GM23338 (cell line): Measurements from ENCODE around the gene HDAC10. TPM values are rescaled to one million over a fixed set of nuclear protein-coding genes. Genes with fewer than 3 reads are reported as not detected.

ENCODE experiments used
- ATAC-seq: fragments of 200-7000 bp; cut with Tn5 transposase; 3 replicates; pipeline ENCODE4 v1.9.1; 2020
- DNase-seq: peaks from one replicate; pipeline ENCODE4 v3.0.0-alpha.2; 2015; ENCODE audit warnings: low spot score
- H2AFZ ChIP-seq: fragments of 200-600 bp; sonication (generic); 2 replicates; pipeline ENCODE4 v1.8.0; 2016; ENCODE audit warnings: antibody characterized with exemption, mild to moderate bottlenecking, moderate library complexity
- H3F3A ChIP-seq: fragments of 200-600 bp; sonication (generic); replicated peaks from 2 replicates; pipeline ENCODE4 v1.8.0; 2017; ENCODE audit warnings: antibody characterized with exemption, mixed run types, low read depth
- H3K27ac ChIP-seq: fragments of 200-600 bp; sonication (generic); 2 replicates; pipeline ENCODE4 v1.6.1; 2016; ENCODE audit warnings: low read depth
- H3K27me3 ChIP-seq: fragments of 200-600 bp; sonication (generic); 2 replicates; pipeline ENCODE4 v1.8.0; 2016; ENCODE audit warnings: mild to moderate bottlenecking, mixed run types, moderate library complexity; ENCODE audit not compliant: insufficient read depth
- H3K36me3 ChIP-seq: fragments of 200-600 bp; sonication (generic); 2 replicates; pipeline ENCODE4 v1.8.0; 2016; ENCODE audit warnings: mild to moderate bottlenecking; ENCODE audit not compliant: insufficient read depth
- H3K4me1 ChIP-seq: fragments of 200-600 bp; sonication (generic); 2 replicates; pipeline ENCODE4 v1.8.0; 2016; ENCODE audit warnings: mild to moderate bottlenecking, moderate library complexity; ENCODE audit not compliant: insufficient read depth
- H3K4me2 ChIP-seq: fragments of 200-600 bp; sonication (generic); 2 replicates; pipeline ENCODE4 v1.7.1; 2017; ENCODE audit warnings: mixed run types
- H3K4me3 ChIP-seq: fragments of 200-600 bp; sonication (generic); 2 replicates; pipeline ENCODE4 v1.6.1; 2016; ENCODE audit warnings: mixed run types
- H3K79me2 ChIP-seq: fragments of 200-600 bp; sonication (generic); replicated peaks from 2 replicates; pipeline ENCODE4 v1.8.0; 2017; ENCODE audit warnings: mild to moderate bottlenecking; ENCODE audit not compliant: insufficient read depth
- H3K9me2 ChIP-seq: fragments of 200-600 bp; sonication (generic); 2 replicates; pipeline ENCODE4 v1.8.0; 2017; ENCODE audit not compliant: insufficient read depth
- H4K20me1 ChIP-seq: fragments of 200-600 bp; sonication (generic); replicated peaks from 2 replicates; pipeline ENCODE4 v1.8.0; 2017; ENCODE audit warnings: mild to moderate bottlenecking; ENCODE audit not compliant: insufficient read depth
- H3K27ac Mint-ChIP-seq: 2 replicates; pipeline ENCODE4 v1.8.0; 2020; ENCODE audit warnings: inconsistent platforms, mild to moderate bottlenecking, moderate library complexity, mixed read lengths
- H3K27me3 Mint-ChIP-seq: 3 replicates; pipeline ENCODE4 v1.8.0; 2022; ENCODE audit warnings: low read depth, mild to moderate bottlenecking, moderate library complexity, mixed read lengths, inconsistent platforms; ENCODE audit not compliant: insufficient read depth, poor library complexity
- H3K36me3 Mint-ChIP-seq: 3 replicates; pipeline ENCODE4 v1.8.0; 2021; ENCODE audit warnings: low read depth, mild to moderate bottlenecking, inconsistent platforms, moderate library complexity, mixed read lengths
- H3K4me1 Mint-ChIP-seq: 3 replicates; pipeline ENCODE4 v1.8.0; 2020; ENCODE audit warnings: mild to moderate bottlenecking, inconsistent platforms, mixed read lengths
- H3K4me3 Mint-ChIP-seq: 3 replicates; pipeline ENCODE4 v1.8.0; 2021; ENCODE audit warnings: moderate library complexity, mild to moderate bottlenecking, inconsistent platforms, mixed read lengths
- H3K9me3 Mint-ChIP-seq: 3 replicates; pipeline ENCODE4 v1.8.0; 2020; ENCODE audit warnings: moderate library complexity, mild to moderate bottlenecking, inconsistent platforms, mixed read lengths
- CREB1 ChIP-seq: fragments of 250-450 bp; sonication (Bioruptor Pico); IDR thresholded peaks from 2 replicates; pipeline ENCODE4 v1.5.0; 2020; ENCODE audit warnings: low read depth, mild to moderate bottlenecking, moderate library complexity
- EZH2phosphoT487 ChIP-seq: fragments of 200-600 bp; sonication (generic); IDR thresholded peaks from one replicate; pipeline ENCODE4 v1.8.1; 2018; ENCODE audit warnings: antibody characterized with exemption; ENCODE audit not compliant: unreplicated experiment
- JUNB ChIP-seq: IDR thresholded peaks from one replicate; pipeline ENCODE4 v1.6.1; 2016; ENCODE audit warnings: antibody characterized with exemption; ENCODE audit not compliant: unreplicated experiment
- NANOG ChIP-seq: IDR thresholded peaks from 2 replicates; pipeline ENCODE4 v1.6.1; 2016; ENCODE audit warnings: antibody characterized with exemption, borderline replicate concordance
- POLR2AphosphoS5 ChIP-seq: IDR thresholded peaks from 2 replicates; pipeline ENCODE4 v1.6.1; 2016; ENCODE audit warnings: antibody characterized with exemption, low read depth
- STAT1 ChIP-seq: IDR thresholded peaks from one replicate; pipeline ENCODE4 v1.6.1; 2016; ENCODE audit warnings: antibody characterized with exemption; ENCODE audit not compliant: unreplicated experiment
- ZNF114 ChIP-seq: fragments of 250-450 bp; sonication (Bioruptor Pico); IDR thresholded peaks from 2 replicates; pipeline ENCODE4 v1.5.0; 2020; ENCODE audit warnings: mild to moderate bottlenecking, moderate library complexity
- polyA plus RNA-seq: library from polyadenylated mRNA; unstranded; fragments of >200 nt; fragmentation: Nextera tagmentation; extraction: Ambion mirVana; gene quantifications from 2 replicates; pipeline ENCODE4 v1.2.1, GENCODE V29; 2016
- total RNA-seq: library from RNA; depleted of rRNA; stranded (reverse); fragments of >200 nt; shearing (Covaris generic); gene quantifications from 2 replicates; pipeline ENCODE4 v1.2.3, GENCODE V29; 2014
- TF ChIP-seq, protein P1 (sequence below): IDR thresholded peaks from 2 replicates; pipeline ENCODE4 v1.6.1; 2016; ENCODE audit warnings: antibody characterized with exemption
- TF ChIP-seq, protein P2 (sequence below): fragments of 250-450 bp; sonication (Bioruptor Pico); IDR thresholded peaks from 2 replicates; pipeline ENCODE4 v1.5.0; 2020; ENCODE audit warnings: mild to moderate bottlenecking, moderate library complexity
- TF ChIP-seq, protein P3 (sequence below): IDR thresholded peaks from one replicate; pipeline ENCODE4 v1.6.1; 2018; ENCODE audit warnings: antibody characterized with exemption; ENCODE audit not compliant: unreplicated experiment

Gene HDAC10
- total and polyA plus RNA-seq, 2 experiments from 2014 or later, result 4.1 to 41.9 TPM

DNA sequence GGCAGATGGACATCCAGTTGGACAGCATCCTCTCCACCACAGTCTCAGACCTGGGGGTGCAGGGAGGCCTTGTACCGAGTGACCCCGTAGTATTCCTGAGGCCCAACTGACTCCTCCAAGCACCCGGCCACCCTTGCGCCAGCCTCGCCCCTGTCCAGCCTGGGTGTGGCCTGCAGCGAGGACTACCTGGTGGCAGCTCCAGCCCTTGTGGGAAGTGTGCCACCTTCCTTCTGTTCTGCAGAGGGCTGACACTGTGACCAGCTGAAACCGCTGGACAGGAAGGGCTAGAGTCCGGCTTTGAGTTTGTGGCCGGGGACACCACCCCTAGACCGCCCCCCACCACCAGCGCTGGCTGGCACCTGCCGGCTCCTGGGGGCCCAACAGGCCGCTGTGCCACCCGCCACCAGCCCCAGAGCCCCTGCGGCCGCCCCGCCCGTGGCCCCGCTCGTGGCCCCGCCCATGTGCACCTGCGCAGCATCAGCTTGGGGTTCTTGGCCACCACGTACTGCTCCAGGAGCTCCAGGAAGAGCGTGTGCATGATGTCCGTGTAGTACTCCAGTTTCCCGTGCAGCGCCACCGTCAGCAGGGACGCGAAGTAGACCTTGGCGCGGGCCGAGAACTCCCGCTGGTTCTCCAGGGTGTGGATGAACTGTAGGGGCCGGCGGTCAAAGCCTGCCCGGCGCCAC lies 29.1 kb upstream of the HDAC10 start:
- no peak for TF ChIP-seq POLR2AphosphoS5
- TF ChIP-seq STAT1, result no peak
- TF ChIP-seq JUNB, result no peak
- TF ChIP-seq NANOG, result no peak
- TF ChIP-seq, protein P1, sequence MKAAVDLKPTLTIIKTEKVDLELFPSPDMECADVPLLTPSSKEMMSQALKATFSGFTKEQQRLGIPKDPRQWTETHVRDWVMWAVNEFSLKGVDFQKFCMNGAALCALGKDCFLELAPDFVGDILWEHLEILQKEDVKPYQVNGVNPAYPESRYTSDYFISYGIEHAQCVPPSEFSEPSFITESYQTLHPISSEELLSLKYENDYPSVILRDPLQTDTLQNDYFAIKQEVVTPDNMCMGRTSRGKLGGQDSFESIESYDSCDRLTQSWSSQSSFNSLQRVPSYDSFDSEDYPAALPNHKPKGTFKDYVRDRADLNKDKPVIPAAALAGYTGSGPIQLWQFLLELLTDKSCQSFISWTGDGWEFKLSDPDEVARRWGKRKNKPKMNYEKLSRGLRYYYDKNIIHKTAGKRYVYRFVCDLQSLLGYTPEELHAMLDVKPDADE, result no peak
- no peak for TF ChIP-seq EZH2phosphoT487
- no peak for TF ChIP-seq ZNF114 (CRISPR knock-in tag)
- TF ChIP-seq, protein P2, sequence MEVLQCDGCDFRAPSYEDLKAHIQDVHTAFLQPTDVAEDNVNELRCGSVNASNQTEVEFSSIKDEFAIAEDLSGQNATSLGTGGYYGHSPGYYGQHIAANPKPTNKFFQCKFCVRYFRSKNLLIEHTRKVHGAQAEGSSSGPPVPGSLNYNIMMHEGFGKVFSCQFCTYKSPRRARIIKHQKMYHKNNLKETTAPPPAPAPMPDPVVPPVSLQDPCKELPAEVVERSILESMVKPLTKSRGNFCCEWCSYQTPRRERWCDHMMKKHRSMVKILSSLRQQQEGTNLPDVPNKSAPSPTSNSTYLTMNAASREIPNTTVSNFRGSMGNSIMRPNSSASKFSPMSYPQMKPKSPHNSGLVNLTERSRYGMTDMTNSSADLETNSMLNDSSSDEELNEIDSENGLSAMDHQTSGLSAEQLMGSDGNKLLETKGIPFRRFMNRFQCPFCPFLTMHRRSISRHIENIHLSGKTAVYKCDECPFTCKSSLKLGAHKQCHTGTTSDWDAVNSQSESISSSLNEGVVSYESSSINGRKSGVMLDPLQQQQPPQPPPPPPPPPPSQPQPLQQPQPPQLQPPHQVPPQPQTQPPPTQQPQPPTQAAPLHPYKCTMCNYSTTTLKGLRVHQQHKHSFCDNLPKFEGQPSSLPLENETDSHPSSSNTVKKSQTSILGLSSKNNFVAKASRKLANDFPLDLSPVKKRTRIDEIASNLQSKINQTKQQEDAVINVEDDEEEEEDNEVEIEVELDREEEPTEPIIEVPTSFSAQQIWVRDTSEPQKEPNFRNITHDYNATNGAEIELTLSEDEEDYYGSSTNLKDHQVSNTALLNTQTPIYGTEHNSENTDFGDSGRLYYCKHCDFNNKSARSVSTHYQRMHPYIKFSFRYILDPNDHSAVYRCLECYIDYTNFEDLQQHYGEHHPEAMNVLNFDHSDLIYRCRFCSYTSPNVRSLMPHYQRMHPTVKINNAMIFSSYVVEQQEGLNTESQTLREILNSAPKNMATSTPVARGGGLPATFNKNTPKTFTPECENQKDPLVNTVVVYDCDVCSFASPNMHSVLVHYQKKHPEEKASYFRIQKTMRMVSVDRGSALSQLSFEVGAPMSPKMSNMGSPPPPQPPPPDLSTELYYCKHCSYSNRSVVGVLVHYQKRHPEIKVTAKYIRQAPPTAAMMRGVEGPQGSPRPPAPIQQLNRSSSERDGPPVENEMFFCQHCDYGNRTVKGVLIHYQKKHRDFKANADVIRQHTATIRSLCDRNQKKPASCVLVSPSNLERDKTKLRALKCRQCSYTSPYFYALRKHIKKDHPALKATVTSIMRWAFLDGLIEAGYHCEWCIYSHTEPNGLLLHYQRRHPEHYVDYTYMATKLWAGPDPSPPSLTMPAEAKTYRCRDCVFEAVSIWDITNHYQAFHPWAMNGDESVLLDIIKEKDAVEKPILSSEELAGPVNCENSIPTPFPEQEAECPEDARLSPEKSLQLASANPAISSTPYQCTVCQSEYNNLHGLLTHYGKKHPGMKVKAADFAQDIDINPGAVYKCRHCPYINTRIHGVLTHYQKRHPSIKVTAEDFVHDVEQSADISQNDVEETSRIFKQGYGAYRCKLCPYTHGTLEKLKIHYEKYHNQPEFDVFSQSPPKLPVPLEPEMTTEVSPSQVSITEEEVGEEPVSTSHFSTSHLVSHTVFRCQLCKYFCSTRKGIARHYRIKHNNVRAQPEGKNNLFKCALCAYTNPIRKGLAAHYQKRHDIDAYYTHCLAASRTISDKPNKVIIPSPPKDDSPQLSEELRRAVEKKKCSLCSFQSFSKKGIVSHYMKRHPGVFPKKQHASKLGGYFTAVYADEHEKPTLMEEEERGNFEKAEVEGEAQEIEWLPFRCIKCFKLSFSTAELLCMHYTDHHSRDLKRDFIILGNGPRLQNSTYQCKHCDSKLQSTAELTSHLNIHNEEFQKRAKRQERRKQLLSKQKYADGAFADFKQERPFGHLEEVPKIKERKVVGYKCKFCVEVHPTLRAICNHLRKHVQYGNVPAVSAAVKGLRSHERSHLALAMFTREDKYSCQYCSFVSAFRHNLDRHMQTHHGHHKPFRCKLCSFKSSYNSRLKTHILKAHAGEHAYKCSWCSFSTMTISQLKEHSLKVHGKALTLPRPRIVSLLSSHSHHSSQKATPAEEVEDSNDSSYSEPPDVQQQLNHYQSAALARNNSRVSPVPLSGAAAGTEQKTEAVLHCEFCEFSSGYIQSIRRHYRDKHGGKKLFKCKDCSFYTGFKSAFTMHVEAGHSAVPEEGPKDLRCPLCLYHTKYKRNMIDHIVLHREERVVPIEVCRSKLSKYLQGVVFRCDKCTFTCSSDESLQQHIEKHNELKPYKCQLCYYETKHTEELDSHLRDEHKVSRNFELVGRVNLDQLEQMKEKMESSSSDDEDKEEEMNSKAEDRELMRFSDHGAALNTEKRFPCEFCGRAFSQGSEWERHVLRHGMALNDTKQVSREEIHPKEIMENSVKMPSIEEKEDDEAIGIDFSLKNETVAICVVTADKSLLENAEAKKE, result no peak
- TF ChIP-seq CREB1 (CRISPR knock-in tag), result no peak
- TF ChIP-seq, protein P3, sequence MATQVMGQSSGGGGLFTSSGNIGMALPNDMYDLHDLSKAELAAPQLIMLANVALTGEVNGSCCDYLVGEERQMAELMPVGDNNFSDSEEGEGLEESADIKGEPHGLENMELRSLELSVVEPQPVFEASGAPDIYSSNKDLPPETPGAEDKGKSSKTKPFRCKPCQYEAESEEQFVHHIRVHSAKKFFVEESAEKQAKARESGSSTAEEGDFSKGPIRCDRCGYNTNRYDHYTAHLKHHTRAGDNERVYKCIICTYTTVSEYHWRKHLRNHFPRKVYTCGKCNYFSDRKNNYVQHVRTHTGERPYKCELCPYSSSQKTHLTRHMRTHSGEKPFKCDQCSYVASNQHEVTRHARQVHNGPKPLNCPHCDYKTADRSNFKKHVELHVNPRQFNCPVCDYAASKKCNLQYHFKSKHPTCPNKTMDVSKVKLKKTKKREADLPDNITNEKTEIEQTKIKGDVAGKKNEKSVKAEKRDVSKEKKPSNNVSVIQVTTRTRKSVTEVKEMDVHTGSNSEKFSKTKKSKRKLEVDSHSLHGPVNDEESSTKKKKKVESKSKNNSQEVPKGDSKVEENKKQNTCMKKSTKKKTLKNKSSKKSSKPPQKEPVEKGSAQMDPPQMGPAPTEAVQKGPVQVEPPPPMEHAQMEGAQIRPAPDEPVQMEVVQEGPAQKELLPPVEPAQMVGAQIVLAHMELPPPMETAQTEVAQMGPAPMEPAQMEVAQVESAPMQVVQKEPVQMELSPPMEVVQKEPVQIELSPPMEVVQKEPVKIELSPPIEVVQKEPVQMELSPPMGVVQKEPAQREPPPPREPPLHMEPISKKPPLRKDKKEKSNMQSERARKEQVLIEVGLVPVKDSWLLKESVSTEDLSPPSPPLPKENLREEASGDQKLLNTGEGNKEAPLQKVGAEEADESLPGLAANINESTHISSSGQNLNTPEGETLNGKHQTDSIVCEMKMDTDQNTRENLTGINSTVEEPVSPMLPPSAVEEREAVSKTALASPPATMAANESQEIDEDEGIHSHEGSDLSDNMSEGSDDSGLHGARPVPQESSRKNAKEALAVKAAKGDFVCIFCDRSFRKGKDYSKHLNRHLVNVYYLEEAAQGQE, result no peak
- no peak overlapping the region for H3K4me3 Mint-ChIP-seq
- Histone ChIP-seq H3K27ac (no peak overlapping the region), H3F3A (no peaks in the 10 kb centered on the region), H3K27me3 (no peaks in the 10 kb centered on the region), H4K20me1 (no peaks in the 10 kb centered on the region), H3K9me2 (no peaks in the 10 kb centered on the region), H3K4me1 (no peaks in the 10 kb centered on the region), H3K4me2 (no peak overlapping the region), H3K79me2 (no peaks in the 10 kb centered on the region), H2AFZ (no peak overlapping the region), H3K4me3 (no peak overlapping the region), H3K36me3 (0 out of 2 replicates have a peak, but pooled peaks cover 8% of the 10 kb centered on the region)
- no peak overlapping the region for H3K27ac Mint-ChIP-seq
- H3K4me1 Mint-ChIP-seq, result no peaks in the 10 kb centered on the region
- peaks cover 18% of the 10 kb centered on the region for H3K9me3 Mint-ChIP-seq
- ATAC-seq (no peak), DNase-seq (no peak)
- peaks cover 64% of the 10 kb centered on the region for H3K36me3 Mint-ChIP-seq
- H3K27me3 Mint-ChIP-seq, result peaks cover 9% of the 10 kb centered on the region
